H1 (cell line): Measurements from ENCODE around the gene CCR9. TPM values are rescaled to one million over a fixed set of nuclear protein-coding genes. Genes with fewer than 3 reads are reported as not detected.

Experiments used
- ASH2L ChIP-seq: fragments of 200-600, 300-600 bp; sonication (generic); IDR thresholded peaks from one replicate; pipeline ENCODE4 v1.7.1; 2017; ENCODE audit warnings: low read length
- ATF3 ChIP-seq: IDR thresholded peaks from 2 replicates; pipeline ENCODE4 v1.6.1; 2011; ENCODE audit warnings: low read depth, mild to moderate bottlenecking, low read length; ENCODE audit not compliant: insufficient read depth
- BRCA1 ChIP-seq: IDR thresholded peaks from 2 replicates; pipeline ENCODE4 v1.6.1; 2012; ENCODE audit warnings: low read depth, low read length, improper control_type of control experiment
- CEBPB ChIP-seq: IDR thresholded peaks from 2 replicates; pipeline ENCODE4 v1.6.1; 2012; ENCODE audit warnings: low read depth, low read length
- CHD2 ChIP-seq: IDR thresholded peaks from 2 replicates; pipeline ENCODE4 v1.6.1; 2012; ENCODE audit warnings: low read length, improper control_type of control experiment
- CREB1 ChIP-seq: IDR thresholded peaks from 2 replicates; pipeline ENCODE4 v1.6.1; 2012; ENCODE audit warnings: inconsistent platforms
- E2F6 ChIP-seq: IDR thresholded peaks from 2 replicates; pipeline ENCODE4 v1.6.1; 2012; ENCODE audit warnings: inconsistent platforms
- EP300 ChIP-seq, 2 experiments: IDR thresholded peaks; 1 replicate in 1 of 2; 2 replicates in 1 of 2; pipeline ENCODE4 v1.6.1; 2011 to 2012; ENCODE audit warnings: low read depth in 2 of 2, low read length in 2 of 2, mild to moderate bottlenecking in 2 of 2, borderline replicate concordance in 1 of 2, inconsistent platforms in 1 of 2, moderate library complexity in 1 of 2
- JUND ChIP-seq: IDR thresholded peaks from 2 replicates; pipeline ENCODE4 v1.6.1; 2011; ENCODE audit warnings: mild to moderate bottlenecking, improper control_type of control experiment, low read length
- KDM4A ChIP-seq: IDR thresholded peaks from one replicate; pipeline ENCODE4 v1.7.1; 2012; ENCODE audit warnings: low read depth, mild to moderate bottlenecking, moderate library complexity, low read length, inconsistent platforms; ENCODE audit not compliant: severe bottlenecking
- MAX ChIP-seq: IDR thresholded peaks from 2 replicates; pipeline ENCODE4 v1.6.1; 2012; ENCODE audit warnings: inconsistent platforms
- PHF8 ChIP-seq: fragments of 200-600 bp; sonication (generic); conservative IDR thresholded peaks from 2 replicates; pipeline ENCODE4 v1.7.1; 2012; ENCODE audit warnings: low read depth, mild to moderate bottlenecking, inconsistent platforms, low read length, moderate library complexity
- POLR2A ChIP-seq, 2 experiments: IDR thresholded peaks; 1 replicate in 1 of 2; 2 replicates in 1 of 2; pipeline ENCODE4 v1.6.1; 2011; ENCODE audit warnings: low read depth in 2 of 2, low read length in 2 of 2, mild to moderate bottlenecking in 2 of 2; ENCODE audit errors: control extremely low read depth in 1 of 2
- POLR2AphosphoS5 ChIP-seq: IDR thresholded peaks from 2 replicates; pipeline ENCODE4 v1.6.1; 2011; ENCODE audit warnings: low read depth, low read length
- SAP30 ChIP-seq: fragments of 300-600 bp; sonication (generic); IDR thresholded peaks from 2 replicates; pipeline ENCODE4 v1.7.1; 2012; ENCODE audit warnings: low read length, moderate library complexity, mild to moderate bottlenecking, inconsistent platforms; ENCODE audit not compliant: insufficient read depth, insufficient replicate concordance
- SIRT6 ChIP-seq: IDR thresholded peaks from one replicate; pipeline ENCODE4 v1.7.1; 2012; ENCODE audit warnings: low read length, inconsistent platforms
- SP1 ChIP-seq: IDR thresholded peaks from 2 replicates; pipeline ENCODE4 v1.6.1; 2011; ENCODE audit warnings: low read depth, low read length
- TBP ChIP-seq: IDR thresholded peaks from 2 replicates; pipeline ENCODE4 v1.6.1; 2011; ENCODE audit warnings: low read depth, low read length, improper control_type of control experiment
- ZNF274 ChIP-seq: IDR thresholded peaks from 2 replicates; pipeline ENCODE4 v1.7.0; 2012; ENCODE audit warnings: low read length, borderline replicate concordance; ENCODE audit errors: extremely low read depth
- polyA plus RNA-seq, 7 experiments: library from polyadenylated mRNA; depleted of rRNA in 3 of 7; stranded (reverse) in 5 of 7; unstranded in 2 of 7; fragments of >200 nt in 5 of 7; fragments of 200-250 nt in 2 of 7; gene quantifications; 1 replicate in 5 of 7; 2 replicates in 1 of 7; 4 replicates in 1 of 7; pipeline versions ENCODE4 v1.2.1 to v1.2.3, GENCODE V29; 2011 to 2013; ENCODE audit warnings: missing spikeins in 2 of 7, mixed read lengths in 2 of 7
- total RNA-seq: library from RNA; stranded (reverse); fragmentation: NEBNext Ultra II Directional; extraction: Animal tissue kit (Norgen Biotek cat#: 25700); gene quantifications from 2 replicates; pipeline ENCODE4 v1.2.1, GENCODE V29; 2021

Gene CCR9
- total and polyA plus RNA-seq, 2 of the 8 experiments (the other 6 are each of a cell fraction or from before 2014, with no cell fraction given): not detected

GRCh38 chr3:45841757-45842491 lies 44.4 kb upstream of the CCR9 start, which contains the start of gene LZTFL1 (continued):
- TF ChIP-seq SAP30 (peak; percentile 80), PHF8 (peak; percentile 58), CREB1 (peak; percentile 59; the same call in 1 of the 2 replicates), ASH2L (peak; percentile 70), CEBPB (peak; percentile 100), ZNF274 (no peak), TBP (no peak), SIRT6 (no peak), BRCA1 (no peak), POLR2A (IDR thresholded peaks at IDR 0.05; ENCODE audit: control extremely low read depth in 1 of 2, low read depth in 2 of 2, low read length in 2 of 2) (peak in 1 of 2 experiments; percentile 37; a peak in 2 of 3 replicates), EP300 (IDR thresholded peaks at IDR 0.05; ENCODE audit: borderline replicate concordance in 1 of 2, low read depth in 2 of 2, low read length in 2 of 2) (no peak), KDM4A (peak; percentile 99), POLR2AphosphoS5 (peak; percentile 44; the same call in 1 of the 2 replicates), MAX (peak; percentile 97), SP1 (peak; percentile 88), ATF3 (peak; percentile 97), CHD2 (peak; percentile 79), E2F6 (peak; percentile 90), JUND (peak; percentile 75; the same call in 1 of the 2 replicates)
